HEK293 (cell line): ENCODE data around the gene TRIM27.

Source experiments
- BCL11A ChIP-seq: fragments of 450-650 bp; formaldehyde crosslinking; IDR thresholded peaks from 2 replicates; pipeline ENCODE4 v1.5.1; 2016; ENCODE audit warnings: low read depth, missing biosample characterization, missing genetic modification characterization
- CTCF ChIP-seq: fragments of 450-650 bp; formaldehyde crosslinking; IDR thresholded peaks from 2 replicates; pipeline ENCODE4 v1.5.1; 2016; ENCODE audit warnings: missing biosample characterization, missing genetic modification characterization
- GLI4 ChIP-seq: fragments of 450-650 bp; formaldehyde crosslinking; IDR thresholded peaks from 2 replicates; pipeline ENCODE4 v1.5.1; 2016; ENCODE audit warnings: missing biosample characterization, missing genetic modification characterization
- HOXA7 ChIP-seq: sonication (generic); formaldehyde crosslinking; IDR thresholded peaks from 2 replicates; pipeline ENCODE4 v1.8.1; 2022; ENCODE audit warnings: missing genetic modification reagents, borderline replicate concordance
- HOXC10 ChIP-seq: sonication (generic); formaldehyde crosslinking; IDR thresholded peaks from 2 replicates; pipeline ENCODE4 v1.8.1; 2023; ENCODE audit warnings: mild to moderate bottlenecking, missing genetic modification reagents
- PBX3 ChIP-seq: sonication (generic); formaldehyde crosslinking; IDR thresholded peaks from 2 replicates; pipeline ENCODE4 v1.8.1; 2022; ENCODE audit warnings: mild to moderate bottlenecking, moderate library complexity, missing genetic modification reagents
- SCRT1 ChIP-seq: fragments of 450-650 bp; formaldehyde crosslinking; IDR thresholded peaks from 2 replicates; pipeline ENCODE4 v1.5.1; 2016; ENCODE audit warnings: missing biosample characterization, missing genetic modification characterization, borderline replicate concordance
- SETDB1 ChIP-seq: IDR thresholded peaks from one replicate; pipeline ENCODE4 v1.6.1; 2017; ENCODE audit warnings: mild to moderate bottlenecking, low read length, moderate library complexity, mixed read lengths; ENCODE audit not compliant: insufficient read length
- SP2 ChIP-seq: fragments of 450-650 bp; formaldehyde crosslinking; IDR thresholded peaks from 2 replicates; pipeline ENCODE4 v1.5.1; 2016; ENCODE audit warnings: missing biosample characterization, missing genetic modification characterization
- YY1 ChIP-seq: fragments of 450-650 bp; formaldehyde crosslinking; IDR thresholded peaks from 2 replicates; pipeline ENCODE4 v1.5.1; 2018; ENCODE audit warnings: missing biosample characterization, missing genetic modification characterization
- ZBTB49 ChIP-seq: fragments of 450-650 bp; formaldehyde crosslinking; IDR thresholded peaks from 2 replicates; pipeline ENCODE4 v1.5.1; 2016; ENCODE audit warnings: missing biosample characterization, missing genetic modification characterization, low read depth
- ZNF112 ChIP-seq: fragments of 450-650 bp; formaldehyde crosslinking; IDR thresholded peaks from 2 replicates; pipeline ENCODE4 v1.5.0; 2017; ENCODE audit warnings: missing biosample characterization, missing genetic modification characterization
- ZNF146 ChIP-seq: fragments of 450-650 bp; formaldehyde crosslinking; IDR thresholded peaks from 2 replicates; pipeline ENCODE4 v1.5.1; 2016; ENCODE audit warnings: missing biosample characterization, missing genetic modification characterization
- ZNF2 ChIP-seq: fragments of 450-650 bp; formaldehyde crosslinking; IDR thresholded peaks from 2 replicates; pipeline ENCODE4 v1.5.1; 2016; ENCODE audit warnings: missing biosample characterization, missing genetic modification characterization
- ZNF214 ChIP-seq: fragments of 450-650 bp; formaldehyde crosslinking; IDR thresholded peaks from 2 replicates; pipeline ENCODE4 v1.5.1; 2017; ENCODE audit warnings: missing biosample characterization, mild to moderate bottlenecking, missing genetic modification characterization, borderline replicate concordance
- ZNF302 ChIP-seq: fragments of 450-650 bp; formaldehyde crosslinking; IDR thresholded peaks from 2 replicates; pipeline ENCODE4 v1.5.1; 2016; ENCODE audit warnings: missing biosample characterization, missing genetic modification characterization, low read depth
- ZNF362 ChIP-seq: fragments of 450-650 bp; formaldehyde crosslinking; IDR thresholded peaks from 2 replicates; pipeline ENCODE4 v1.5.1; 2016; ENCODE audit warnings: missing biosample characterization, missing genetic modification characterization
- ZNF366 ChIP-seq: fragments of 450-650 bp; formaldehyde crosslinking; conservative IDR thresholded peaks from 2 replicates; pipeline ENCODE4 v1.5.1; 2016; ENCODE audit warnings: missing biosample characterization, missing genetic modification characterization
- ZNF391 ChIP-seq: fragments of 450-650 bp; formaldehyde crosslinking; IDR thresholded peaks from 2 replicates; pipeline ENCODE4 v1.5.1; 2016; ENCODE audit warnings: low read depth, missing biosample characterization, missing genetic modification characterization, borderline replicate concordance
- ZNF404 ChIP-seq: fragments of 450-650 bp; formaldehyde crosslinking; IDR thresholded peaks from 2 replicates; pipeline ENCODE4 v1.5.1; 2017; ENCODE audit warnings: missing biosample characterization, missing genetic modification characterization
- ZNF510 ChIP-seq: fragments of 450-650 bp; formaldehyde crosslinking; IDR thresholded peaks from 2 replicates; pipeline ENCODE4 v1.5.1; 2018; ENCODE audit warnings: mild to moderate bottlenecking, missing genetic modification characterization, missing biosample characterization; ENCODE audit not compliant: insufficient replicate concordance
- ZNF639 ChIP-seq: fragments of 450-650 bp; formaldehyde crosslinking; IDR thresholded peaks from 2 replicates; pipeline ENCODE4 v1.5.1; 2016; ENCODE audit warnings: missing biosample characterization, missing genetic modification characterization
- ZNF660 ChIP-seq: fragments of 450-650 bp; IDR thresholded peaks from 2 replicates; pipeline ENCODE4 v1.5.1; 2018; ENCODE audit warnings: missing biosample characterization, mild to moderate bottlenecking, missing genetic modification characterization
- ZNF777 ChIP-seq: fragments of 450-650 bp; formaldehyde crosslinking; IDR thresholded peaks from 2 replicates; pipeline ENCODE4 v1.5.1; 2017; ENCODE audit warnings: missing biosample characterization, missing genetic modification characterization, borderline replicate concordance
- ZNF792 ChIP-seq: fragments of 450-650 bp; formaldehyde crosslinking; IDR thresholded peaks from 2 replicates; pipeline ENCODE4 v1.5.1; 2016; ENCODE audit warnings: missing biosample characterization, missing genetic modification characterization
- ZNF830 ChIP-seq: fragments of 450-650 bp; IDR thresholded peaks from 2 replicates; pipeline ENCODE4 v1.5.0; 2018; ENCODE audit warnings: missing biosample characterization, missing genetic modification characterization, low read depth, mild to moderate bottlenecking, moderate library complexity
- ZSCAN23 ChIP-seq: fragments of 450-650 bp; formaldehyde crosslinking; IDR thresholded peaks from 2 replicates; pipeline ENCODE4 v1.5.1; 2016; ENCODE audit warnings: missing biosample characterization, missing genetic modification characterization
- ZSCAN30 ChIP-seq: fragments of 450-650 bp; IDR thresholded peaks from 2 replicates; pipeline ENCODE4 v1.5.1; 2018; ENCODE audit warnings: missing biosample characterization, mild to moderate bottlenecking, missing genetic modification characterization, moderate library complexity

TRIM27 gene

GRCh38 chr6:28863604-28864325 is 60.0 kb downstream of the TRIM27 start (continued):
- TF ChIP-seq ZNF660 (peak; percentile 86), ZNF391 (tag by site-specific recombination) (peak; percentile 48; the same call in 1 of the 2 replicates), ZNF639 (tag by site-specific recombination) (peak; percentile 82), ZNF366 (tag by site-specific recombination) (peak; percentile 2; the same call in 1 of the 2 replicates), ZBTB49 (tag by site-specific recombination) (no peak), PBX3 (CRISPR knock-in tag) (peak; percentile 65; the same call in 1 of the 2 replicates), SCRT1 (tag by site-specific recombination) (no peak), ZSCAN23 (tag by site-specific recombination) (0 out of 2 replicates have a peak, but pooled peaks have one; percentile 7), GLI4 (tag by site-specific recombination) (peak; percentile 69; the same call in 1 of the 2 replicates), ZNF777 (tag by site-specific recombination) (0 out of 2 replicates have a peak, but pooled peaks have one; percentile 36), ZNF146 (tag by site-specific recombination) (no peak), ZNF830 (tag by site-specific recombination) (no peak), ZNF510 (no peak), SETDB1 (peak; percentile 43), ZNF214 (tag by site-specific recombination) (no peak), ZNF2 (peak; percentile 89), ZNF112 (tag by site-specific recombination) (no peak), SP2 (tag by site-specific recombination) (no peak), HOXC10 (CRISPR knock-in tag) (no peak), ZSCAN30 (tag by site-specific recombination) (peak; percentile 89), BCL11A (tag by site-specific recombination) (no peak), ZNF792 (tag by site-specific recombination) (no peak), YY1 (tag by site-specific recombination) (peak; percentile 54), ZNF302 (tag by site-specific recombination) (no peak), ZNF362 (tag by site-specific recombination) (no peak), ZNF404 (tag by site-specific recombination) (no peak), CTCF (tag by site-specific recombination) (peak; percentile 70), HOXA7 (CRISPR knock-in tag) (no peak)
